ENCODE data around the gene FGFR3.

GRCh38 chr4:1751919-1752283, 41.2 kb upstream of the FGFR3 start:
- TF ChIP-seq CTCF (IDR thresholded peaks at IDR 0.05) = no peak
- no peak for TF ChIP-seq POLR2A (IDR thresholded peaks at IDR 0.05)
